Activated CD8-positive, alpha-beta memory T cell treated with anti-CD3 and anti-CD28 coated beads for 24 hours (primary cell): ENCODE data around the gene C1QTNF8.

Experiments used
- DNase-seq: peaks from one replicate; pipeline ENCODE4 v3.0.0-alpha.2; 2020

Gene C1QTNF8

GRCh38 chr16:1126586-1126985, 30.5 kb upstream of the C1QTNF8 start:
- DNase-seq: no peak

GRCh38 chr16:1126044-1126443, 30.0 kb upstream of the C1QTNF8 start:
- DNase-seq: no peak

- no peak for DNase-seq
Measured at GRCh38 chr16:1125471-1125870, 29.4 kb upstream of the C1QTNF8 start.

GRCh38 chr16:1124795-1125194, 28.8 kb upstream of the C1QTNF8 start:
- DNase-seq: no peak

GRCh38 chr16:1124291-1124690, 28.2 kb upstream of the C1QTNF8 start:
- no peak for DNase-seq

GRCh38 chr16:1123525-1124230, 27.6 kb upstream of the C1QTNF8 start:
- DNase-seq: no peak

- no peak for DNase-seq
Measured at GRCh38 chr16:1122398-1122765, 26.3 kb upstream of the C1QTNF8 start.

GRCh38 chr16:1121601-1122397, 25.8 kb upstream of the C1QTNF8 start:
- DNase-seq: no peak

GRCh38 chr16:1121009-1121408, 25.0 kb upstream of the C1QTNF8 start:
- no peak for DNase-seq

- DNase-seq: no peak
Measured at GRCh38 chr16:1120577-1120941, 24.5 kb upstream of the C1QTNF8 start.

GRCh38 chr16:1119766-1120576, 23.9 kb upstream of the C1QTNF8 start:
- no peak for DNase-seq

GRCh38 chr16:1119129-1119528, 23.1 kb upstream of the C1QTNF8 start:
- DNase-seq: no peak

- no peak for DNase-seq
Measured at GRCh38 chr16:1117926-1118325, 21.9 kb upstream of the C1QTNF8 start.

GRCh38 chr16:1117176-1117900, 21.3 kb upstream of the C1QTNF8 start:
- no peak for DNase-seq

GRCh38 chr16:1116693-1117077, 20.6 kb upstream of the C1QTNF8 start:
- DNase-seq: no peak

- no peak for DNase-seq
Measured at GRCh38 chr16:1113889-1114526, 18.0 kb upstream of the C1QTNF8 start.

GRCh38 chr16:1113489-1113888, 17.4 kb upstream of the C1QTNF8 start:
- DNase-seq: no peak

GRCh38 chr16:1112506-1113184, 16.6 kb upstream of the C1QTNF8 start:
- DNase-seq: no peak

GRCh38 chr16:1109648-1110047, 13.6 kb upstream of the C1QTNF8 start:
- DNase-seq: no peak

- no peak for DNase-seq
Measured at GRCh38 chr16:1108299-1109252, 12.5 kb upstream of the C1QTNF8 start.

GRCh38 chr16:1107731-1108130, 11.7 kb upstream of the C1QTNF8 start:
- DNase-seq: no peak
